WTC11 (cell line): ENCODE results near the gene ADI1. TPM values are rescaled to one million over a fixed set of nuclear protein-coding genes. Genes with fewer than 3 reads are reported as not detected.

Experiments
- ATAC-seq: fragments of 200-7000 bp; cut with Tn5 transposase; 2 replicates; pipeline ENCODE4 v1.10.0; 2021; ENCODE audit warnings: mild to moderate bottlenecking, moderate library complexity
- CTCF ChIA-PET: fragments of 300-600 bp; sonication (Branson Sonifier 250); formaldehyde crosslinking; loops from one replicate; lab custom pipeline; 2021; ENCODE audit warnings: antibody characterized with exemption; lab: Charles Lee
- POLR2A ChIA-PET: fragments of 350-600 bp; sonication (Branson Sonifier 250); formaldehyde crosslinking; loops from one replicate; lab custom pipeline; 2021; ENCODE audit warnings: antibody characterized with exemption; lab: Charles Lee
- DNase-seq: peaks from one replicate; pipeline ENCODE4 v3.0.0; 2021; ENCODE audit warnings: low spot score
- H3K27ac Mint-ChIP-seq: 2 replicates; pipeline ENCODE4 v1.8.0; 2021; ENCODE audit warnings: mixed read lengths
- H3K27me3 Mint-ChIP-seq: 2 replicates; pipeline ENCODE4 v1.8.0; 2021; ENCODE audit warnings: low read depth, mild to moderate bottlenecking, moderate library complexity, mixed read lengths
- H3K36me3 Mint-ChIP-seq: 2 replicates; pipeline ENCODE4 v1.8.0; 2021; ENCODE audit warnings: mixed read lengths
- H3K4me1 Mint-ChIP-seq: 2 replicates; pipeline ENCODE4 v1.8.0; 2022; ENCODE audit warnings: mixed read lengths
- H3K4me3 Mint-ChIP-seq: 2 replicates; pipeline ENCODE4 v1.8.0; 2021; ENCODE audit warnings: mild to moderate bottlenecking, moderate library complexity, mixed read lengths
- H3K9me3 Mint-ChIP-seq: 2 replicates; pipeline ENCODE4 v1.8.0; 2021; ENCODE audit warnings: mixed read lengths
- ATF1 ChIP-seq: sonication (generic); formaldehyde crosslinking; IDR thresholded peaks from 2 replicates; pipeline ENCODE4 v1.8.1; 2023; ENCODE audit warnings: mild to moderate bottlenecking, moderate library complexity, missing genetic modification reagents
- CBFB ChIP-seq: sonication (generic); formaldehyde crosslinking; IDR thresholded peaks from 2 replicates; pipeline ENCODE4 v1.8.1; 2022; ENCODE audit warnings: mild to moderate bottlenecking, low read depth, missing genetic modification reagents
- CTCF ChIP-seq: fragments of 200-600 bp; IDR thresholded peaks from 2 replicates; pipeline ENCODE4 v1.8.0; 2022; ENCODE audit warnings: antibody characterized with exemption
- ERG ChIP-seq: fragments of 250-450 bp; sonication (Bioruptor Pico); IDR thresholded peaks from 2 replicates; pipeline ENCODE4 v1.8.0; 2021; ENCODE audit warnings: mild to moderate bottlenecking
- HMGXB4 ChIP-seq: sonication (generic); formaldehyde crosslinking; IDR thresholded peaks from 2 replicates; pipeline ENCODE4 v1.8.1; 2023; ENCODE audit warnings: mild to moderate bottlenecking, moderate library complexity, missing genetic modification reagents
- IRF1 ChIP-seq: sonication (generic); formaldehyde crosslinking; IDR thresholded peaks from 2 replicates; pipeline ENCODE4 v1.8.0; 2023; ENCODE audit warnings: missing genetic modification reagents
- MXD4 ChIP-seq: fragments of 250-450 bp; sonication (Bioruptor Pico); IDR thresholded peaks from 2 replicates; pipeline ENCODE4 v1.8.0; 2021; ENCODE audit warnings: mild to moderate bottlenecking, moderate library complexity, borderline replicate concordance
- NFATC4 ChIP-seq: fragments of 250-450 bp; sonication (Bioruptor Pico); IDR thresholded peaks from 2 replicates; pipeline ENCODE4 v1.9.0; 2021; ENCODE audit warnings: mild to moderate bottlenecking
- SMAD3 ChIP-seq: sonication (generic); formaldehyde crosslinking; IDR thresholded peaks from 2 replicates; pipeline ENCODE4 v1.8.0; 2022; ENCODE audit warnings: missing genetic modification reagents, mild to moderate bottlenecking, borderline replicate concordance
- TEAD4 ChIP-seq: sonication (generic); formaldehyde crosslinking; IDR thresholded peaks from 2 replicates; pipeline ENCODE4 v1.8.0; 2022; ENCODE audit warnings: mild to moderate bottlenecking, missing genetic modification reagents
- ZBTB21 ChIP-seq: sonication (generic); formaldehyde crosslinking; IDR thresholded peaks from 2 replicates; pipeline ENCODE4 v1.8.1; 2023; ENCODE audit warnings: mild to moderate bottlenecking, missing genetic modification reagents, borderline replicate concordance
- ZBTB43 ChIP-seq: sonication (generic); formaldehyde crosslinking; IDR thresholded peaks from 2 replicates; pipeline ENCODE4 v1.8.1; 2023; ENCODE audit warnings: mild to moderate bottlenecking, missing genetic modification reagents
- ZNF121 ChIP-seq: sonication (generic); formaldehyde crosslinking; IDR thresholded peaks from 2 replicates; pipeline ENCODE4 v1.8.0; 2023; ENCODE audit warnings: missing genetic modification reagents
- ZNF263 ChIP-seq: sonication (generic); formaldehyde crosslinking; IDR thresholded peaks from 2 replicates; pipeline ENCODE4 v1.8.1; 2022; ENCODE audit warnings: low read depth, mild to moderate bottlenecking, moderate library complexity, missing genetic modification reagents
- total RNA-seq: library from RNA; stranded (reverse); gene quantifications from 3 replicates; pipeline ENCODE4 v1.2.3, GENCODE V29; 2021
- TF ChIP-seq, protein P1 (sequence below): sonication (generic); formaldehyde crosslinking; IDR thresholded peaks from 2 replicates; pipeline ENCODE4 v1.8.1; 2023; ENCODE audit warnings: mild to moderate bottlenecking, missing genetic modification reagents, borderline replicate concordance

ADI1 gene
- total RNA-seq, 1 experiment from 2014 or later = 21.4 TPM

GRCh38 chr2:3459185-3460015 lies 59.9 kb downstream of the ADI1 start:
- Mint-ChIP-seq H3K36me3 (peaks cover 22% of the 10 kb centered on the region), H3K4me1 (peaks cover 26% of the 10 kb centered on the region), H3K27ac (no peak overlapping the region), H3K9me3 (no peaks in the 10 kb centered on the region), H3K27me3 (no peaks in the 10 kb centered on the region), H3K4me3 (no peak overlapping the region)
- ChIA-PET CTCF (interaction anchor here (0.6 to 5.1 kb wide), 4 partner anchors 16 to 192 kb away, joined by 3 to 30 read pairs (median 4); no protein-coding TSS in a partner anchor), POLR2A (no interaction called here)
- peak; percentile 39 for ATAC-seq
- DNase-seq = no peak
- TF ChIP-seq ERG (CRISPR knock-in tag) = no peak
- no peak for TF ChIP-seq CBFB
- TF ChIP-seq ZBTB21 (CRISPR knock-in tag) = no peak
- no peak for TF ChIP-seq ATF1 (CRISPR knock-in tag)

GRCh38 chr2:3458396-3459184 lies 60.7 kb downstream of the ADI1 start:
- POLR2A ChIA-PET = no interaction called here
- Mint-ChIP-seq H3K9me3 (no peaks in the 10 kb centered on the region), H3K27ac (no peak overlapping the region), H3K4me3 (no peak overlapping the region), H3K27me3 (no peaks in the 10 kb centered on the region), H3K4me1 (peaks cover 26% of the 10 kb centered on the region), H3K36me3 (peaks cover 22% of the 10 kb centered on the region)
- DNase-seq = no peak
- CTCF ChIA-PET = interaction anchor here (0.9 to 5.1 kb wide), 2 partner anchors 15 to 48 kb away, joined by 3 to 30 read pairs; no protein-coding TSS in a partner anchor
- no peak for TF ChIP-seq CTCF
- TF ChIP-seq, protein P1, sequence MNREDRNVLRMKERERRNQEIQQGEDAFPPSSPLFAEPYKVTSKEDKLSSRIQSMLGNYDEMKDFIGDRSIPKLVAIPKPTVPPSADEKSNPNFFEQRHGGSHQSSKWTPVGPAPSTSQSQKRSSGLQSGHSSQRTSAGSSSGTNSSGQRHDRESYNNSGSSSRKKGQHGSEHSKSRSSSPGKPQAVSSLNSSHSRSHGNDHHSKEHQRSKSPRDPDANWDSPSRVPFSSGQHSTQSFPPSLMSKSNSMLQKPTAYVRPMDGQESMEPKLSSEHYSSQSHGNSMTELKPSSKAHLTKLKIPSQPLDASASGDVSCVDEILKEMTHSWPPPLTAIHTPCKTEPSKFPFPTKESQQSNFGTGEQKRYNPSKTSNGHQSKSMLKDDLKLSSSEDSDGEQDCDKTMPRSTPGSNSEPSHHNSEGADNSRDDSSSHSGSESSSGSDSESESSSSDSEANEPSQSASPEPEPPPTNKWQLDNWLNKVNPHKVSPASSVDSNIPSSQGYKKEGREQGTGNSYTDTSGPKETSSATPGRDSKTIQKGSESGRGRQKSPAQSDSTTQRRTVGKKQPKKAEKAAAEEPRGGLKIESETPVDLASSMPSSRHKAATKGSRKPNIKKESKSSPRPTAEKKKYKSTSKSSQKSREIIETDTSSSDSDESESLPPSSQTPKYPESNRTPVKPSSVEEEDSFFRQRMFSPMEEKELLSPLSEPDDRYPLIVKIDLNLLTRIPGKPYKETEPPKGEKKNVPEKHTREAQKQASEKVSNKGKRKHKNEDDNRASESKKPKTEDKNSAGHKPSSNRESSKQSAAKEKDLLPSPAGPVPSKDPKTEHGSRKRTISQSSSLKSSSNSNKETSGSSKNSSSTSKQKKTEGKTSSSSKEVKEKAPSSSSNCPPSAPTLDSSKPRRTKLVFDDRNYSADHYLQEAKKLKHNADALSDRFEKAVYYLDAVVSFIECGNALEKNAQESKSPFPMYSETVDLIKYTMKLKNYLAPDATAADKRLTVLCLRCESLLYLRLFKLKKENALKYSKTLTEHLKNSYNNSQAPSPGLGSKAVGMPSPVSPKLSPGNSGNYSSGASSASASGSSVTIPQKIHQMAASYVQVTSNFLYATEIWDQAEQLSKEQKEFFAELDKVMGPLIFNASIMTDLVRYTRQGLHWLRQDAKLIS (CRISPR knock-in tag) = no peak
- TF ChIP-seq HMGXB4 (CRISPR knock-in tag) = no peak
- TF ChIP-seq TEAD4 (CRISPR knock-in tag) = no peak
- no peak for TF ChIP-seq NFATC4
- TF ChIP-seq ZNF121 (CRISPR knock-in tag) = no peak
- no peak for TF ChIP-seq ZBTB43 (CRISPR knock-in tag)
- TF ChIP-seq SMAD3 (CRISPR knock-in tag) = no peak
- TF ChIP-seq ZNF263 (CRISPR knock-in tag) = no peak
- no peak for TF ChIP-seq MXD4 (CRISPR knock-in tag)
- TF ChIP-seq ERG (CRISPR knock-in tag) = no peak
- no peak for TF ChIP-seq IRF1 (CRISPR knock-in tag)
- no peak for ATAC-seq
